ENCODE results near the gene CNOT10. TPM values are rescaled to one million over a fixed set of nuclear protein-coding genes. Genes with fewer than 3 reads are reported as not detected.
"Not testable (repeated sequence)": the region's sequence is repeated elsewhere in the genome, so short reads cannot be mapped to it uniquely, and the experiment has no call there.

CNOT10 gene
- polyA plus RNA-seq, 5 donors = 43.9 to 53.9 (median 52.4) TPM

- DNase-seq = no peak
Observed at GRCh38 chr3:32755761-32756160, 70.8 kb downstream of the CNOT10 start.

- no peak for DNase-seq
Observed at GRCh38 chr3:32757618-32758374, 72.8 kb downstream of the CNOT10 start.

GRCh38 chr3:32758375-32758753 is 73.4 kb downstream of the CNOT10 start:
- DNase-seq = no peak

GRCh38 chr3:32759342-32759741 is 74.4 kb downstream of the CNOT10 start:
- DNase-seq = no peak

GRCh38 chr3:32764481-32764880 is 79.5 kb downstream of the CNOT10 start:
- no peak for DNase-seq

- DNase-seq = no peak
Observed at GRCh38 chr3:32778389-32778788, 93.4 kb downstream of the CNOT10 start.

- no peak for DNase-seq
Observed at GRCh38 chr3:32780071-32780734, 95.2 kb downstream of the CNOT10 start.

- peak; percentile 45 to 49 for DNase-seq
Observed at GRCh38 chr3:32780735-32781210, 95.8 kb downstream of the CNOT10 start.

- DNase-seq = peak; percentile 78 to 80
Observed at GRCh38 chr3:32781211-32781968, 96.4 kb downstream of the CNOT10 start.

- not testable (repeated sequence) for DNase-seq
Observed at GRCh38 chr3:32781969-32782270, 96.9 kb downstream of the CNOT10 start.

GRCh38 chr3:32782407-32782806 is 97.4 kb downstream of the CNOT10 start:
- no peak for DNase-seq

GRCh38 chr3:32791833-32792232 is 106.8 kb downstream of the CNOT10 start:
- no peak for DNase-seq

GRCh38 chr3:32794487-32795308 is 109.7 kb downstream of the CNOT10 start:
- peak; percentile 29 to 55 for DNase-seq

- DNase-seq = not testable (repeated sequence)
Observed at GRCh38 chr3:32796384-32796950, 111.5 kb downstream of the CNOT10 start.

- no peak for DNase-seq
Observed at GRCh38 chr3:32797776-32798175, 112.8 kb downstream of the CNOT10 start.

- not testable (repeated sequence) for DNase-seq
Observed at GRCh38 chr3:32801440-32801839, 116.5 kb downstream of the CNOT10 start.

GRCh38 chr3:32813180-32813579 is 128.2 kb downstream of the CNOT10 start:
- DNase-seq = peak in 1 of 2 donors; percentile 20

- no peak for DNase-seq
Observed at GRCh38 chr3:32814361-32814760, 129.4 kb downstream of the CNOT10 start.

- no peak for DNase-seq
Observed at GRCh38 chr3:32815841-32816438, 131.0 kb downstream of the CNOT10 start.

GRCh38 chr3:32816439-32817256 is 131.7 kb downstream of the CNOT10 start:
- DNase-seq = peak; percentile 63 to 64

All from right lung (tissue), 5 donors.